ENCODE results near the gene WBP1.

- peak; percentile 89 to 93 for TF ChIP-seq CTCF (IDR thresholded peaks at IDR 0.05; ENCODE audit: extremely low read depth in 1 of 2, insufficient read depth in 1 of 2, low read depth in 1 of 2, low read length in 2 of 2)
- peak; percentile 55 for TF ChIP-seq POLR2A (IDR thresholded peaks at IDR 0.05; ENCODE audit: low read depth, low read length)
- TF ChIP-seq POLR2AphosphoS5 (IDR thresholded peaks at IDR 0.05; ENCODE audit: insufficient read depth, low read depth, low read length) = no peak
Observed at GRCh38 chr2:74482801-74483674, 24.8 kb downstream of the WBP1 start, which contains the start of the genes CCDC142 and TTC31.

Data from endothelial cell of umbilical vein (primary cell).